Endometrium (tissue), 2 donors: ENCODE data around the gene CLMN.

ENCODE experiments used
- FAIRE-seq: peaks from 2 replicates; lab custom pipeline; 2012; peaks lifted over from hg19 to GRCh38; lab: Jason Lieb, UNC
- donor health status: control.
- donor health status: control.

The CLMN gene

DNA sequence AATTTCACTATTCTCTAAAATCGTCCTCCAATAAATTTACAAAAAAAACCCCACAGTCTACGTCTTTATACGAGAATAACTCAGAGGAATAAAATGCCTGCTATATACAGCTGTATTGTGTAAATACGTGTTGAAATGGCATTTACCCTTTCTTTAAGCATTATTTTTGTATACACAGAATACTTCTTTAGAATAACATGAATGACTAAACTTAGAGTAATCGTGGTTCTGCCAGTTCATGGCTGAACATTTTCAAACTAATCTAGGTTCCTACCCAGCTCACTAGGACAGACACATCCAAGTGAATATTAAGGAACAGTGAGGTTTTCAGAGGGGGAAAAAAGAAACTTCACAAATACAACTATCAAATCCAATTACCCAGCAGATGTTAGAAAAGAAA lies 186.9 kb downstream of the CLMN start:
- no peak for FAIRE-seq
